H9 (cell line): Measurements from ENCODE around the gene TMEM184B. TPM values are rescaled to one million over a fixed set of nuclear protein-coding genes. Genes with fewer than 3 reads are reported as not detected.

Experiments
- DNase-seq: peaks from one replicate; pipeline ENCODE4 v3.0.0-alpha.2; 2017
- H2AFZ ChIP-seq: one replicate; pipeline ENCODE4 v1.6.1; 2013; ENCODE audit warnings: mild to moderate bottlenecking, low read length, control low read depth, moderate library complexity
- H2AK5ac ChIP-seq: 2 replicates; pipeline ENCODE4 v1.6.1; 2013; ENCODE audit warnings: low read length, control low read depth, mixed read lengths; ENCODE audit not compliant: insufficient read length
- H2BK120ac ChIP-seq: one replicate; pipeline ENCODE4 v1.6.1; 2013; ENCODE audit warnings: low read depth, mild to moderate bottlenecking, low read length, control low read depth, inconsistent platforms; ENCODE audit not compliant: poor library complexity, severe bottlenecking
- H2BK12ac ChIP-seq: 2 replicates; pipeline ENCODE4 v1.6.1; 2013; ENCODE audit warnings: low read length, control low read depth, mixed read lengths, low read depth; ENCODE audit not compliant: insufficient read length
- H2BK15ac ChIP-seq: 2 replicates; pipeline ENCODE4 v1.6.1; 2013; ENCODE audit warnings: low read depth, low read length, control low read depth
- H2BK20ac ChIP-seq: one replicate; pipeline ENCODE4 v1.6.1; 2013; ENCODE audit warnings: low read depth, mild to moderate bottlenecking, low read length, control low read depth, inconsistent platforms; ENCODE audit not compliant: poor library complexity, severe bottlenecking
- H2BK5ac ChIP-seq: 2 replicates; pipeline ENCODE4 v1.6.1; 2013; ENCODE audit warnings: low read length, control low read depth, mixed read lengths; ENCODE audit not compliant: insufficient read length
- H3K14ac ChIP-seq: 2 replicates; pipeline ENCODE4 v1.6.1; 2013; ENCODE audit warnings: low read length, control low read depth; ENCODE audit not compliant: insufficient read depth
- H3K18ac ChIP-seq: 2 replicates; pipeline ENCODE4 v1.6.1; 2013; ENCODE audit warnings: low read depth, mild to moderate bottlenecking, mixed read lengths, low read length, control low read depth; ENCODE audit not compliant: insufficient read length
- H3K23ac ChIP-seq: 2 replicates; pipeline ENCODE4 v1.6.1; 2013; ENCODE audit warnings: low read length, control low read depth, mixed read lengths, low read depth; ENCODE audit not compliant: insufficient read length
- H3K23me2 ChIP-seq: 2 replicates; pipeline ENCODE4 v1.6.1; 2013; ENCODE audit warnings: low read depth, mild to moderate bottlenecking, mixed read lengths, low read length, control low read depth; ENCODE audit not compliant: insufficient read length, poor library complexity, severe bottlenecking
- H3K27ac ChIP-seq: 2 replicates; pipeline ENCODE4 v1.5.1; 2013; ENCODE audit warnings: low read length, control low read depth, mixed read lengths, low read depth; ENCODE audit not compliant: insufficient read length
- H3K27me3 ChIP-seq: 2 replicates; pipeline ENCODE4 v1.6.1; 2013; ENCODE audit warnings: low read length, control low read depth, inconsistent platforms; ENCODE audit not compliant: insufficient read depth
- H3K4ac ChIP-seq: 2 replicates; pipeline ENCODE4 v1.6.1; 2013; ENCODE audit warnings: low read depth, mild to moderate bottlenecking, control low read depth, inconsistent platforms, low read length, moderate library complexity
- H3K4me1 ChIP-seq: 2 replicates; pipeline ENCODE4 v1.6.1; 2013; ENCODE audit warnings: low read length, control low read depth, inconsistent platforms; ENCODE audit not compliant: insufficient read depth
- H3K4me2 ChIP-seq: 2 replicates; pipeline ENCODE4 v1.6.1; 2013; ENCODE audit warnings: low read length, control low read depth, mixed read lengths; ENCODE audit not compliant: insufficient read length, insufficient read depth
- H3K56ac ChIP-seq: 2 replicates; pipeline ENCODE4 v1.6.1; 2013; ENCODE audit warnings: low read depth, mild to moderate bottlenecking, mixed read lengths, low read length, control low read depth; ENCODE audit not compliant: insufficient read length
- H3K79me1 ChIP-seq: 2 replicates; pipeline ENCODE4 v1.6.1; 2013; ENCODE audit warnings: low read depth, mild to moderate bottlenecking, moderate library complexity, low read length, control low read depth, inconsistent platforms; ENCODE audit not compliant: insufficient read depth, poor library complexity, severe bottlenecking
- H3K79me2 ChIP-seq: 2 replicates; pipeline ENCODE4 v1.6.1; 2013; ENCODE audit warnings: low read length, control low read depth, inconsistent platforms; ENCODE audit not compliant: insufficient read depth
- H3K9ac ChIP-seq: 2 replicates; pipeline ENCODE4 v1.6.1; 2013; ENCODE audit warnings: low read length, control low read depth, mixed read lengths; ENCODE audit not compliant: insufficient read length; ENCODE audit errors: extremely low read depth
- H3K9me3 ChIP-seq: one replicate; pipeline ENCODE4 v1.6.1; 2013; ENCODE audit warnings: low read depth, low read length, inconsistent platforms; ENCODE audit not compliant: control insufficient read depth
- H3T11ph ChIP-seq: one replicate; pipeline ENCODE4 v1.6.1; 2013; ENCODE audit warnings: mild to moderate bottlenecking, low read length, control low read depth, inconsistent platforms
- H4K20me1 ChIP-seq: one replicate; pipeline ENCODE4 v1.6.1; 2013; ENCODE audit not compliant: control insufficient read depth, insufficient read length, insufficient read depth
- H4K5ac ChIP-seq: 2 replicates; pipeline ENCODE4 v1.6.1; 2013; ENCODE audit warnings: low read depth, mild to moderate bottlenecking, mixed read lengths, low read length, control low read depth; ENCODE audit not compliant: insufficient read length
- H4K8ac ChIP-seq: replicated peaks from 2 replicates; pipeline ENCODE4 v1.6.1; 2013; ENCODE audit warnings: low read length, control low read depth, mixed read lengths, low read depth; ENCODE audit not compliant: insufficient read length
- H4K91ac ChIP-seq: 2 replicates; pipeline ENCODE4 v1.6.1; 2013; ENCODE audit warnings: low read depth, mild to moderate bottlenecking, moderate library complexity, mixed read lengths, low read length, control low read depth; ENCODE audit not compliant: insufficient read length
- H3K27ac Mint-ChIP-seq, 3 experiments: 2 replicates in 2 of 3; 3 replicates in 1 of 3; pipeline ENCODE4 v1.8.0; 2020 to 2021; ENCODE audit warnings: mixed read lengths in 3 of 3, mild to moderate bottlenecking in 1 of 3, moderate library complexity in 1 of 3
- H3K27me3 Mint-ChIP-seq: 2 replicates; pipeline ENCODE4 v1.8.0; 2021; ENCODE audit warnings: low read depth, mild to moderate bottlenecking, moderate library complexity, mixed read lengths
- H3K36me3 Mint-ChIP-seq, 3 experiments: 2 replicates in 2 of 3; 3 replicates in 1 of 3; pipeline ENCODE4 v1.8.0; 2020 to 2021; ENCODE audit warnings: low read depth in 3 of 3, mixed read lengths in 3 of 3; ENCODE audit not compliant: insufficient read depth in 1 of 3
- H3K4me1 Mint-ChIP-seq, 2 experiments: 2 replicates each; pipeline ENCODE4 v1.8.0; 2020; ENCODE audit warnings: mixed read lengths in 2 of 2
- H3K4me3 Mint-ChIP-seq, 2 experiments: 2 replicates in 1 of 2; 3 replicates in 1 of 2; pipeline ENCODE4 v1.8.0; 2020 to 2021; ENCODE audit warnings: mild to moderate bottlenecking in 2 of 2, mixed read lengths in 2 of 2, moderate library complexity in 1 of 2
- H3K9me3 Mint-ChIP-seq, 2 experiments: 2 replicates in 1 of 2; 3 replicates in 1 of 2; pipeline ENCODE4 v1.8.0; 2020; ENCODE audit warnings: mild to moderate bottlenecking in 2 of 2, mixed read lengths in 2 of 2, moderate library complexity in 1 of 2
- CTCF ChIP-seq: fragments of 200-600 bp; sonication (generic); conservative IDR thresholded peaks from 3 replicates; pipeline ENCODE4 v1.8.0; 2021; ENCODE audit warnings: antibody characterized with exemption, mild to moderate bottlenecking
- WGBS: extraction: QIAGEN DNeasy Blood & Tissue Kit; methylation state at CpG from one replicate; pipeline ENCODE4 v1.1.7; 2013; ENCODE audit warnings: missing lambda C conversion rate, low lambda C conversion rate, mixed read lengths; ENCODE audit not compliant: insufficient read length; ENCODE audit errors: extremely low coverage; 5-methylcytosine and 5-hydroxymethylcytosine counted together
- total RNA-seq: library from RNA; stranded (reverse); gene quantifications from 2 replicates; pipeline ENCODE4 v1.2.1, GENCODE V29; 2021

Gene TMEM184B
- total RNA-seq, 1 experiment from 2014 or later = 58.5 TPM

GRCh38 chr22:38203090-38203810 lies 69.6 kb downstream of the TMEM184B start:
- no peak overlapping the region for H3T11ph ChIP-seq
- no peaks in the 10 kb centered on the region for H3K27me3 ChIP-seq
- H2AFZ ChIP-seq = no peak overlapping the region
- H3K27ac Mint-ChIP-seq = no peak overlapping the region
- no CpG with 5 or more reads among the region's 19 CpGs for WGBS
- peaks cover 16 to 20% of the 10 kb centered on the region in 2 experiments for H3K4me1 Mint-ChIP-seq
- no peak overlapping the region for H4K91ac ChIP-seq
- peak; percentile 75 for DNase-seq
- peak overlapping the region; percentile 84 for H3K4me2 ChIP-seq
- H3K23ac ChIP-seq = no peak overlapping the region
- H4K20me1 ChIP-seq = no peaks in the 10 kb centered on the region
- H3K9me3 Mint-ChIP-seq = no peaks in the 10 kb centered on the region; a peak in 1 of 5 replicates
- H3K79me2 ChIP-seq = no peaks in the 10 kb centered on the region; the same call in 1 of the 2 replicates
- no peak overlapping the region for H3K27ac ChIP-seq
- TF ChIP-seq CTCF = no peak
- no peak overlapping the region for H2BK5ac ChIP-seq
- H3K4me1 ChIP-seq = no peaks in the 10 kb centered on the region; the same call in 1 of the 2 replicates
- H3K79me1 ChIP-seq = no peaks in the 10 kb centered on the region
- H3K27me3 Mint-ChIP-seq = peaks cover 43% of the 10 kb centered on the region
- H2BK15ac ChIP-seq = no peak overlapping the region
- H3K9ac ChIP-seq = no peak overlapping the region
- H3K4ac ChIP-seq = no peak overlapping the region
- H3K14ac ChIP-seq = peak overlapping the region; percentile 62; the same call in 1 of the 2 replicates
- H3K18ac ChIP-seq = peak overlapping the region; percentile 7
- no peak overlapping the region for H2BK12ac ChIP-seq
- no peaks in the 10 kb centered on the region for H3K36me3 Mint-ChIP-seq
- H4K5ac ChIP-seq = no peak overlapping the region
- no peak overlapping the region for H4K8ac ChIP-seq
- no peaks in the 10 kb centered on the region for H3K9me3 ChIP-seq
- H3K56ac ChIP-seq = no peak overlapping the region
- peak overlapping the region; percentile 80 to 90 for H3K4me3 Mint-ChIP-seq
- no peak overlapping the region for H2BK120ac ChIP-seq
- no peak overlapping the region for H2BK20ac ChIP-seq
- peaks cover 15% of the 10 kb centered on the region for H3K23me2 ChIP-seq
- H2AK5ac ChIP-seq = no peak overlapping the region
